Activated naive CD4-positive, alpha-beta T cell treated with Interleukin-2 at 50 U/mL for 16 hours (primary cell): ENCODE results near the gene UHRF2.
A peak's percentile ranks its signal among the peaks of the same experiment; 100 is the strongest.
"Not testable (repeated sequence)": the region's sequence is repeated elsewhere in the genome, so short reads cannot be mapped to it uniquely, and the experiment has no call there.

ENCODE experiments used
- DNase-seq: peaks from one replicate; pipeline ENCODE4 v3.0.0-alpha.2; 2020

UHRF2 gene

GRCh38 chr9:6412487-6413364, at the start of gene UHRF2:
Gene UHRF2 (plus strand): TSS chr9:6413199. CDS start chr9:6413491, 292 bp downstream.
- peak; percentile 100 for DNase-seq

- no peak for DNase-seq
These were observed 45.7 kb upstream of the UHRF2 start for GRCh38 chr9:6367128-6367890.

- no peak for DNase-seq
These were observed 44.2 kb upstream of the UHRF2 start for GRCh38 chr9:6368831-6369230.

- DNase-seq, result not testable (repeated sequence)
These were observed 31.5 kb upstream of the UHRF2 start for GRCh38 chr9:6381477-6382012.

GRCh38 chr9:6382681-6383080, 30.3 kb upstream of the UHRF2 start:
- DNase-seq, result no peak

GRCh38 chr9:6383551-6384225, 29.3 kb upstream of the UHRF2 start:
- no peak for DNase-seq

- DNase-seq, result no peak
These were observed 28.3 kb upstream of the UHRF2 start for GRCh38 chr9:6384732-6385131.

- DNase-seq, result no peak
These were observed 13.9 kb upstream of the UHRF2 start for GRCh38 chr9:6399071-6399470.

- DNase-seq, result no peak
These were observed 7.6 kb upstream of the UHRF2 start for GRCh38 chr9:6405371-6405770.

GRCh38 chr9:6407778-6408177, 5.2 kb upstream of the UHRF2 start:
- DNase-seq, result no peak

- no peak for DNase-seq
These were observed 4.7 kb upstream of the UHRF2 start for GRCh38 chr9:6408320-6408719.

GRCh38 chr9:6409811-6410210, 3.2 kb upstream of the UHRF2 start:
- DNase-seq, result no peak

- no peak for DNase-seq
These were observed 2.4 kb upstream of the UHRF2 start for GRCh38 chr9:6410633-6411032.

GRCh38 chr9:6413365-6414246, 607 bp downstream of the UHRF2 start:
- peak; percentile 52 for DNase-seq

- DNase-seq, result no peak
These were observed 1.2 kb downstream of the UHRF2 start for GRCh38 chr9:6414247-6414641.

GRCh38 chr9:6415266-6415665, 2.3 kb downstream of the UHRF2 start:
- DNase-seq, result no peak

- DNase-seq, result no peak
These were observed 4.2 kb downstream of the UHRF2 start for GRCh38 chr9:6417186-6417585.

GRCh38 chr9:6418764-6419163, 5.8 kb downstream of the UHRF2 start:
- no peak for DNase-seq

GRCh38 chr9:6424940-6425339, 11.9 kb downstream of the UHRF2 start:
- no peak for DNase-seq

GRCh38 chr9:6426117-6426516, 13.1 kb downstream of the UHRF2 start:
- no peak for DNase-seq

- peak; percentile 15 for DNase-seq
These were observed 16.2 kb downstream of the UHRF2 start for GRCh38 chr9:6428940-6429889.
